Left lobe of liver (tissue), 2 donors: ENCODE data around the gene BMI1. TPM values are rescaled to one million over a fixed set of nuclear protein-coding genes. Genes with fewer than 3 reads are reported as not detected.

ENCODE experiments used
- ATAC-seq: fragments of 200-7000 bp; cut with Tn5 transposase; one replicate; pipeline ENCODE4 v1.9.1; 2020; ENCODE audit warnings: mild to moderate bottlenecking, moderate library complexity
- DNase-seq: peaks from one replicate; pipeline ENCODE4 v3.0.0-alpha.2; 2020; ENCODE audit warnings: low spot score
- total RNA-seq: library from RNA; stranded (reverse); gene quantifications from one replicate; pipeline ENCODE4 v1.2.1, GENCODE V29; 2021
- donor health status: DM: no; HTN: no; CAD: no; lungs with moderate emphysema.
- donor health status: DM: no; HTN: yes; CAD: no.

BMI1 gene
- total RNA-seq, 1 donor from 2014 or later: 25.4 TPM

DNA sequence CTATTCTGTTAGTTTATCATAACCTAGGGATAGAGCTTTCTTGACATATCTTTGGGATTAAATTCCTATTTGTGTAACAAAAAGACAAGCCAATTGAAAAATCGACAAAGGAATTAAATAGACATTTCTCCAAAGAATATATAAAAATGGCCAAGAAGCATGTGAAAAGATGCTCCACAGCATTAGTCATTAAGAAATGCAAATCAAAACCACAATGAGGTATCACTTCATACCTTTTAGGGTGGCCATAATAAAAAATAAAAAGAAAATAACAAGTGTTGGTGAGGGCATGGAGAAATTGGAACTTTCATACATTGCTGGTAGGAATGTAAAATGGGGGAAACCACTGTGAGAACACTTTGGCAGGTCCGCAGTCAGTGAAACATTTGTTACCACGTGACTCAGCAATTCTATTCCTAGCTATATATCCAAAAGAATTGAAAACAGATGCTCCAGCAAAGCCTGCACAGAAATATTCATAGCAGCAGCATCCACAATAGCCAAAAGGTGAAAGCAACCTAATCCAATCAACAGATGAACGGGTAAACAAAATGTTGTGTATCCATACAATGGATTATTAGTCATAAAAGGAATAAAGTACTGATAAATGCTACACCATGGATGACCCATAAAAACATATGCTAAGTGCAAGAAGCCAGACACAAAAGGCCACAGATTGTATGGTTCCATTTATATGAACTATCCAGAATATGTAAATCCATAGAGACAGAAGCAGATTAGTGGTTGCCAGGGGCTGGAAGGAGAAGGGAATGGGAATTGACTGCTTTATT lies 44.9 kb downstream of the BMI1 start:
- DNase-seq: no peak
- no peak for ATAC-seq

GRCh38 chr10:22366435-22366703 lies 45.5 kb downstream of the BMI1 start:
- ATAC-seq: no peak
- DNase-seq: no peak

DNA sequence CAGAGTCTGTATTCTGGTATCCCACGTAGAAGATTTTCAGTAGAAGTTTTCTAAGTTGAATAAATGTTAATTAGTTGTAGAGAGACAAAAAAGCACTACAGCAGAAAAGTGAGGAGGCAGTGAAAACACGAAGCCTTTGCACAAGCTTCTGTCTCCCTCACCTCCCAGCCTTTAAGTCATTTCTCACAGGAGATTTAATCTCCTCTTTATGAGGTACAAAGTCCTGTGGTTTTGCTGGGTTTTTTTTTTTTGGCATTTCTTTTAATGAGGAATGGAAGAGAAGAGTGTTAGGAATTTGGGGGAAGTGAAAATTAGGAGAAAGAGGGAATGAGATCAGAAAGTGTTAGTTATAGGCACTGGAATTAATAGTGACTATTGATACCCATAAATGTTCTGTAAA lies 45.9 kb downstream of the BMI1 start:
- no peak for ATAC-seq
- DNase-seq: no peak

DNA sequence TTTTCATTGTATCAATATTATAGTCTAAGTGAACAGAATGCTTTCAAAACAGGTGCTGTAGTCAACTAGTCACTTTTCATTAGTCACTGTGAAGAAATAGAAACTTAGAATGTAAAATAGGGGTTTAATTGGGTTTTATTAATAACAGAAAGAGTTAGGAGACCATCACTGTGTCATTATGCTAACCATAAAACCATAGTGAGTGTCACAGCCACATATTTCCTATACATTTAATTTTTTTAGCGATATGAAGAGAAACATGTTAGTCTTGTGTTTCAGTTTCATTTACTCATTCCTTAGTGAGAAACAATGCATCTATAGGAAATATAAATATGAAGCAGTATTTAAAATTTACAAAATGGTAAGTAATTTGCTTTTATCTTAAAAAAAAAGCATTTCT lies 46.6 kb downstream of the BMI1 start:
- ATAC-seq: no peak
- no peak for DNase-seq

DNA sequence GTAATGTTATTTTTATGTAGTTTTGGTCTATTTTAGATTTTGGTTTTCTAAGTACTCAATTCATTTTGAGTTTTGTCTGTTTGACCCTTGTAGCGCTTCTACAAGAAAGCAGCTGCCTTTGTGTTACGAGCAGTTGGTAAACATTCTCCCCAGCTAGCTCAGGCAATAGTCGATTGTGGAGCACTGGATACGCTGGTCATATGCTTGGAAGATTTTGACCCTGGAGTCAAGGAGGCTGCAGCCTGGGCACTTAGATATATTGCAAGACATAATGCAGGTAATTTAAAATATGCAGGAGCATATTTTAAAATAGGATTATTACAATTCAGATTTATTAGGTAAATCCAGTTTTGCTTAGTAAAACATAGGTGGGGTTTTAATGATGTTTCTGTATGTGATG lies 47.5 kb downstream of the BMI1 start:
- no peak for ATAC-seq
- DNase-seq: no peak

GRCh38 chr10:22368981-22369380 lies 48.1 kb downstream of the BMI1 start:
- ATAC-seq: no peak
- no peak for DNase-seq

DNA sequence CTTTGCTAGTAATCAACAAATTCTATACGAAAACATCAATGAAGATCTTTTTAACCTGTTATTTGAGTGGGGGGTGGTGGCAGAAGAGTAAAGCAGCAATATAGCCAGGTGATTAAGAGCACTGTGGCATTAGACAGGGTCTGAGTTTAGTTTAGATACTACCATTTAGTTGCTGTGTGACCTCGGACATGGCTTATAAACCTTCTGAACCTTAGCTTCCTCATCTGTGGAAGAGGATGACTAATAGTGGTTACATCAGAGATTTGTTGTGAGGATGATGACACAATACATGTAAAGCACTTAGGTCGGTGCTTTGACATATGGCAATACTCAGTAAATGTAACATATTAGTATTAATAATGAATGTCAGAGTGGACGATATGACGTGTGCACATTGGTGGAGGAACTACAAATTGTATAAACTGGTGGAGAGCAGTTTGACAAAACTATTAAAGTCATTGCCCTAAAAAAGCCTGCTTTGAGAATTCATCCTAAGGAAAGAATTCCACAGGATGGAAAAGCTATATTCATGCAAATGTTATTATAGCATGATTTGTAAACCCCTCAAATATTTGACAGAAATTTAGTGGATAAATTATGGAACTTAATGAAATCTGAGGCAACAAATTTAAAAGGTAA lies 48.7 kb downstream of the BMI1 start:
- DNase-seq: no peak
- no peak for ATAC-seq

GRCh38 chr10:22370320-22370719 lies 49.4 kb downstream of the BMI1 start:
- no peak for DNase-seq
- no peak for ATAC-seq

DNA sequence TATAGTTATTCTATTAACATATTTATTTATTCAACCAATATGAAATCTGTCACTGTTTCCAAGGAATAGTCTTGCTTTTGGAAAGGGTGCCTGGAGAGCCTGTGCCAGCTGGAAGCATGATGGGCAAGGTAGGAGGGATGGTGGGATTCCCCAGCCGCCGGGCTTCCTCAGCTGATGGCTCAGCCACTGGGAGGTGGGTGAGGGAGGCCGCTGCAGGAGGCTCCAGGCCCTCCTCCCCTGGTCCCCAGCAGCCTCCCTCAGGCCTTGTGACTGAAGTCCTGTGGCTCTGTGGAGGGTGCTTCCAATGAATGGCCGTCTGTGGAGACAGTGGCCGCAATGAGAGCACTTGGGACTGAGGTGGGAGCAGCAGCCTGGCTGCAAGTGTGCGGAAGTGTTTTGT lies 51.4 kb downstream of the BMI1 start:
- DNase-seq (no peak), ATAC-seq (no peak)

DNA sequence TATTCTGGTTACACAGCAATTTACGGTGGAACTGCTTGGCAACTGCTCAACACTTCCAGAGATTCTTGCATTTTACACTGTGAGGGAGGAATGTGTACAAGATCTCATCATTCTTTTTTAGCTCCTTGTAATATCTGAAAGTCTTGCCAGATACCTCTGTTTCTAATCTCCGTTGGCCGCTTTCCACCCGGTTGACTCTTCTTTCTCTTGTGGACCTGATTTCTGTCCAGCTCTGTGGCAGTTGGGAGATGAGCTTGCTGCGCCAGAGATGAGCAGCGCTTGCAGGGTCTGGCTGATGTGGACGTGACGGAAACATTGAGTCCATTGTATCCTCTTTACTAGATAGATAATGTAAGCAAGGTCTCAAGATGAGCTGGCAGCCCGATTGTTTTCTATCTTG lies 52.0 kb downstream of the BMI1 start:
- no peak for ATAC-seq
- DNase-seq: no peak

- ATAC-seq: no peak
- DNase-seq: no peak
Observed at GRCh38 chr10:22374489-22375126, 53.7 kb downstream of the BMI1 start.

- DNase-seq: no peak
- no peak for ATAC-seq
Observed at GRCh38 chr10:22379059-22379458, 58.2 kb downstream of the BMI1 start.

Other genes starting within 250 kb of the BMI1 start
- gene EBLN1, start 103.1 kb upstream of the BMI1 start, total RNA-seq: not detected
- gene COMMD3, start 4.7 kb upstream of the BMI1 start, total RNA-seq: 30.1 TPM
- not detected for gene SPAG6, start 24.4 kb downstream of the BMI1 start, total RNA-seq